Stimulated activated CD4-positive, alpha-beta T cell treated with anti-CD3 and anti-CD28 coated beads, Interleukin-15, amount 100 ng/mL, for 24 hours (primary cell): ENCODE results near the gene PACRG.
"Not testable (repeated sequence)": the region's sequence is repeated elsewhere in the genome, so short reads cannot be mapped to it uniquely, and the experiment has no call there.

Source experiments
- DNase-seq: peaks from one replicate; pipeline ENCODE4 v3.0.0-alpha.2; 2020

PACRG gene

DNA sequence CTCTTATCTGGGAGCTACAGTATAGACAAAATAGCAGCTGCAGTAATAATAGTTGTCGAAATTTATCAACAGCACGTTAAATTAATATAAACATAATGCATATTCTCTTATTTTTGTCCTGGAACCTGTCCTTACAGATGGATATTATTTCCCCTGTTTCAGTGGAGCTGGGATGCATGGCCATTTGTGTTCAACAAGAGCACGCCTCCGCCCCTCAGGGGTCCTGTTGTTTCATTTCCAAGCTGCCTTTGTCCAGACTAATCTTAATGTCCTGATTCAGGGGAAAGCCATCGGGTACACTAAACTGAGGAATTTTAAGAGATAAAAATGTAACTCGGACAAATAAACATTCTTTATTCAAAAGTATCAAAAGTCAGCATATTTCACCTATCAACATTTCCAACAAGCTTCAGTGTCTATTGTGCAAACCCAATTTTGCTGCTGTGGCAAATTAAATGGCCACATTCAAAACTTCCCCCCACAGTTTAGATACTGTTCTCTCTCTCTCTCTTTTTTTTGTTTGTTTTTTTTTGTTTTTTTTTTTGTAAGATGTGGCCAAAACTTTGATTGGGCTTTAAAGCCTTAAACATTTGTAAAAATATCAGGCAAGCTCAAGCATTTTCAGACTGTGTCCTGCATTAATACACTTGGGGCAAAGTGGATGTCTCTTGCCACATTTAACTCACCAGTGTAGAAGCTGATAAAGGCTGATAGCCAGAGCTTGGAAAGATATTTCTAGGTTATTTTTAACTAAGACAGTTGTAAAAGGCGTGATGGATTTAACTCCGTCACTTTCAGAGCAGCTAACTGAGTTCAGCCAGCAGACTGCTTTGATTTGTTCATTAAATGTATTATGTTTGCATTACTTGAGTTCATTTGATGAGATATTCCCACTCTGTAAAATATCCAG is 574.2 kb downstream of the PACRG start:
- no peak for DNase-seq

DNA sequence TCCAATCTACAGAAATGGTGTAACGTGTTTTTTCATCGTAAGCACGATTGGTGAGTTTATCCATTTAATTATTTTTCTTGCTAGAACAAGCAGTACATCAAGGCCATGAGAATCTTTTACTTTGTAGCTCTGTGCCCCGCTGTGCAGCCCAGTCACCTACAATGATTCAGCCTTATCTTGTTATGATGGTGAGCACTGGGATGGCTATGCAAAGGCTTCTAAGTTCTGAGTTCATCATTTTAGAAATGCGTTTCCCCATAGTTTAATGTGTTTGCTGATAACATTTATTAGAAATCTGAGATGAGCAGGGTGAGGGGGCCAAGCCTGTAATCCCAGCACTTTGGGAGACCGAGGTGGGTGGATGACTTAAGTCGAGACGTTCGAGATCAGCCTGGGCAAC is 575.0 kb downstream of the PACRG start:
- no peak for DNase-seq

DNA sequence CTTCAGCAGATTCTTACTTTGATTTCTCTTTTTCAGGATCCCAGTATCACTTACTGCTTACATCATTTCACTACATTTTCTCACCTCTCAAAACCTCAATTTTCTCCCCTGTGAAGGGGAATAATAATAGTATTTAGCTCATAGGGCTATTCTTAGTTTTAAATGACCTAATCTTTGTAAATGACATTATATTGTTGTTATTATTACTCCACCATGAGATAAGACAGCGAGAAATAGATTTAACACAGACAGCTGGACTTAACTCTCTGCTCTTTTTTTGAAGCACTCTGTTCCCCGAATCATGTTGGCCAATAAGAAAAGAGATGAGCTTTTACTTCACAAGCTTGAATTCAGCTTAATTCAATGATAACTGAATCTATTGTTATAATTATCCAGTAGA is 578.2 kb downstream of the PACRG start:
- DNase-seq = no peak

DNA sequence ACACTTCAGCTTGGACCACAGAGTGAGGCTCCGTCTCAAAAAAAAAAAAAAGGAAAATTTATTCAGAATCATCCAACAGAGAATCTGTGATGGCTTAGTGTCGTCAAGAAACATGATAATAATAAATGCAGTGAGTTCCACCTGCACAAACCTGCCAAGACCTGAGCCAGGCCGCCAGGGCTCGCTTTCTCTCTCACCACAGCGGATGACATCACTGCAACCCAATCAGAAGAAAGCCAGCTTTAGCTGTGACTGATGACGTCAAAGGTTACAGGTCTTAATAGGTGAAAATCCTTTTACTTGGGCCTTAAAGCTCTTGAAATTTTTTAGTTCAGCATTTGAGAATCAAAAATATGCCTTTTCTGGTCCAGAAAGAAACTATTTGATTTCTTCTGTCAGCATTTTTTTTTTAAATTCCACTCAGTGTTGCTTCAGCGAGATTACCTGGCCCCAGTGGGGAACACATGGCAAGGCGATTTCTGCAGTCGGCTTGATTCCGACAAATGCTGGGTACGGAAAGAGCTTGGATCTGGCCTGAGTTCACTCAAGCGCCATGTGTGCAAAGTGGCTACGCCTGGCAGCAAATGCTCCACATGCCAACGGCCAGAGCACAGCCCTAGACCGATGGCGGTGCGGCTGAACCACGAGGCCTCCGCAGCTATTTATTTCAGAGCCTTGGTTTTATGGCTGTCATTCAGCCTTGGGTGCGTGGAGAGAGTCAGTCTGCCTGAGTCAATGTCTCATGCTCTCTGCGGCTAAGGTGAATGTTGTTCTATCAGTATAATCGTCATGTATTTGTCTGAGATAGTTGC is 581.1 kb downstream of the PACRG start:
- no peak for DNase-seq

DNA sequence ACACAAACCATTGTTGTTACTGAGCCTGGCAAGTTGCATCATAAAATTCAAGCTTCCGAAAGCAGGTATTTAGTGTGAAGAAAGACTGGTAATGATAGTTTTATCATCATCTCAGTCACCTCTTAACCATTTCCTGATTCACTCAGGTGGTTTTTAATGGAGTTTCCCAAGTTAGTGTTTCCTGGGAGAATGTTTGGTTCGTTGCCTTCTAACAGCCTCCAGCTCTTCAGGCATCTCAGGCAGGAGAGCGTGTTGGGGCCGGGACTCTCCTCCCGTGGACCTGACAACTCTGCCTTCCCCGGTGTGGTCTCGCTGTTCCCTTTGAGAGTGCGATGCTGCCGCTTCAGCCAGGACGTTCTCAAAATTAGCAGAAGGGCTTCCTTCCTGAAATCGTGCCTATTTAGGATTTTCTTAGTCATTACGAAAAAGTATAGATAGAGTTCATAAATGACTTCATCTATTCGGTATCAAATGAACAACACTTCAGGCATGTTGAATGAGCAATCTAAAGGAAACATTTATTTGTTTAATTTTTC is 581.8 kb downstream of the PACRG start:
- no peak for DNase-seq

DNA sequence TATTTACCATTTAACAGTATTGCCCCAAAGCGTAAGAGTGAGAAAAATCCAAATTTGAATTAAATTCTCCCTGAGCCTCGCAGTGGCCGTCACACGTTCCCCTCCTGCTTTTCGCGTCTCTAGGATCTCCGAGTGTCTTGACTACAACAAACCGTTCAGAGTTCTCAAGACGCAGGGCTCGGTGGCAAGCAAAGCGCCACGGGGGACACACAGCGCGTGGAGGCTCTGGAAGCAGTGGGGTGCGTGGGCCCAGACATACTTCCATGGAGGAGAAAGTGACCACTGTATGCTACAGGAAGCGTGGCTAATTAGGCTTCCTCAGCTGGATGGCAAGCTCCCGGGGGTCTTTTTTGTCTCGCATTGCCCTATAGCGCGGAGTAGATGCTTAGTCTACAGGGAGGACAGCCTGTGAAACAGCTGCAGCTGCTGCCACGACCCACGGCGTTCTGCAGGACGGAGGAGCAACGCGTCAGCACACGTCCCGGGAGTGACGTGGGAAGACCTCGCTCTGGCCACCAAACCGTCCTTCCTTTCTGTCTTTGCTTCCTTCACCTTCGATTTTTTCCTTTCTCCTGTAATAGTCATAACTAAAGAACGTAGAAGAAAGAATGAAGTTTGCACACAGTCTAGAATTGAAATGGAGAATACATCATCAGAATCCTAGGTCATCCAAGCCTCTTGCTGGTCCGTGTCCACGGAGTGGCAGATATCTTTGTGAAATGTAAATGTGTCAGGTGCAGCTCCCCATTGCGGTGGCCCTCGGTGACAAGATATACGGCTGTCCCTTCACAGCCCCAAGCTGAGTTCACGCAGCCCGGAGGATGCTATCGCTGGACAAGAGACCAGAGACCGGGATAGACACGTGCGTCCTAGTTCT is 582.6 kb downstream of the PACRG start:
- DNase-seq = no peak

DNA sequence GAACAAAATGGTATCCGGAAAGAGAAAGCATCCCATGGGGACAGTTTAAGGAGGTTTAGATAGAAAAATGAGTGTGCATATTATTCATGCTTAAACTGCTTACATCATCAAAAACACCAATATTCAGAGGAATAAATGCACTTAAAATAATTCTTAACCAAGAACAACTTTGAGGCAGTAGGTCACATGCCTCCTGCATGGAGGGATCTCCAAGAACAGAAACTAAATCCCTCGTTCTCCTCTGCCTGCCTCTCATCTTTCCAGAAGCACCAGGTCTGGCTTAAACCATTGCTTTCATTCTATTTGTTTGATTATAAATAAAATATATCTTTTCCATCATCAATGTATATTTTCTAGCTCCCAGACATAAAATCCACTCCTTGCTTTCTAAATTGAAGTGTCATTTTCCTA is 583.2 kb downstream of the PACRG start:
- DNase-seq = no peak

DNA sequence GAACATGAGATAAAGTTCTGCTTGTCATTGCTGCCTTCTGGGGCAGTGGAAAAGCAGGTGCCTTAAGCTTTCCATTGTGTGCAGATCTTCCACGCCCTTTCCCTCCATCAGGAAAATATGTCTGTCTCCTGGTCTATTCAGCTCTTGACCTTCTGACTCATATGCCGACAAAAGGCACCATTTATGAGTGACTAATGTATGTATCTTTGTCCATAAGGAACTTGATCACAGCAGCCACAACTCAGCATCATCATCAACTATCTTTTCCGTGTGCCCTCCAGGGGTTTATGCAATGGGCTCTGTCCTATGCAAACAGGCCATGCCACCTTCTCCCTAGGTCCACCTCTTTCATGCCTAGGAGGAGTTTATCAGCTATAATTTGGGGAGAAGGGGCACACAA is 584.1 kb downstream of the PACRG start:
- no peak for DNase-seq

DNA sequence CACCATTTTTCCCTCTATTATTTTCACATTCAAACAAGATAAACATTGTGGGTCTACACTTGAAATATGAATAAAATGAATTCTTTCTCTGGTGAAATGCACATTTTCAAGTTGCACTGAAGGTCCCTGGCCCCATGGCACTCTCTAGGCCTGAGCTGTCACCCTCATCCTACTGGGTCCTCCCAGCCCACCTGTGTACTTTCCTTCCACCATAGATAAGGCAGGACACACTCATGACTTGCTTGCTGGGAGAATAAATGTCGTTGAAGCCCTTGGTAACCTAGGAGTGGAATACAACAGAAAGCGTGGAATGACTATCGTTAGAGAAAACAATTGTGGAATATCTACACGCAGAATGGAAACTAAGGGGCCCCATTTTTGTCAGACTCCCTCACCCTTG is 585.8 kb downstream of the PACRG start:
- no peak for DNase-seq

DNA sequence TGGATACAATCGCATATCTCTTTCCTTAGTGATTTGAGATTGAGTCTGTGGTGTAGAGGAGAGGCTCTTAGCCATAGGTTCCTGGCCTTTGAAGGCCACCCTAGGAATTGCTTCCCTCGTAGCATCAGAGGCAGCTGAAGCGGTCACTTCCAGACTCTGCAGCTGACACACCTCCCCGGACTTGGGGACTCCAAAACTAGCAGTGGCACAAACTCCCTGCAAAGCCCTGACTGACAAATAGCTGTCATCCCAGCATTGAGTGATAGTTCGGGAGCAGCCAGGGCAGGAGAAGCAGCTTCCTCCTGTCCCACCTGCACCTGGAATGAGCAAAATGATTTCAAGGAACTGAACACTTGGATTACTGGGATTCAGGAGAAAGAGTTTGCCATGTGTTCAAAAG is 586.2 kb downstream of the PACRG start:
- no peak for DNase-seq

DNA sequence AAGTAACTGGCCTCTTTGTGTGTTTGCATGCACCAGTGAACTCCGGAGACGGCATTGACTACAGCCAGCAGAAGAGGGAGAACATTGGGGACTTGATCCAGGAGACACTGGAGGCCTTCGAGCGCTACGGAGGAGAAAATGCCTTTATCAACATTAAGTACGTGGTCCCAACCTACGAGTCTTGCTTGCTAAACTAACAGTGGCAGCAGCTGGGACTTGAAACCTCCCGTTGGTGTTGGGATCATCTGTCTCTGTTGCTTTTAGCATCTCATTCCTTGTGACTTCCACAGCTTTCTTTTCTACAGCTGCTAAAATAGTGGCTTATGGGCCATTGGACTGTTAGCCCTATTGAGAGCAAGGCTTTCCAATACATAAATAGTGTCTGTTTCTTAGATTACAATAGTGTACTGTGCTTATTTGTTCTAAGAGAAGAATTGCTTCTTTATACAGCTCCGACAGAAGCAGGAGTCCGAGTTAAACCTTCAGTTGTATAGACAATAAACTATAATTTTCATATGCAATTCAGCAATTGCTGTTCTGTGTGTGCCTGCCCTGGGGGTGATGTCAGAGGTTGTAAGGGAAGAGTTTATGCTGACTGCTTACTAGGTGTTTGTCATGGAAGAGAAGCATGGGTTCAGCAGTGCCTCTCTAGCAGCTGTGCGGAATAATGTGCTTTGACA is 587.2 kb downstream of the PACRG start:
- DNase-seq = no peak

DNA sequence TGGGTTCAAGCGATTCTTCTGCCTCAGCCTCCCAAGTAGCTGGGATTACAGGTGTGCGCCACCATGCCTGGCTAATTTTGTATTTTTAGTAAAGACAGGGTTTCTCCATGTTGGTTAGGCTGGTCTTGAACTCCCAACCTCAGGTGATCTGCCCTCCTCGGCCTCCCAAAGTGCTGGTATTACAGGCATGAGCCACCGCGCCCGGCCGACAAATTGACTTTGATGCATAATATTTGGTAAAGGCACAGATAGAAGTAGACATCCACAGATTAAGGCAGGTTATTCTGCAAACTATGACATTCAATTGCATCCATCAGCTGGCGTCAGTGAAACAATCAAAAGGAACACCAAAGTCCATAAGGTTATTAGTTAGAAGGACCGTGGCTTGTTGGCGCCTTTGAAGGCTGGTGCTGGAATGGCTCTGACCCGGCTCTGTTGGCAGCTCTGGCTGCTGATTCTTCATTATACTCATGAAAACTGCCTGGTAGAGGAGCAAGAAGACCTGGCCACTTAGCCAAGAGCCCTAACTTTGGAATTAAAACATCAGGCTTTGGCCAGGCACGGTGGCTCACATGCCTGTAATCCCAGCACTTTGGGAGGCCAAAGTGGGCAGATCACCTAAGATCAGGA is 589.2 kb downstream of the PACRG start:
- not testable (repeated sequence) for DNase-seq

DNA sequence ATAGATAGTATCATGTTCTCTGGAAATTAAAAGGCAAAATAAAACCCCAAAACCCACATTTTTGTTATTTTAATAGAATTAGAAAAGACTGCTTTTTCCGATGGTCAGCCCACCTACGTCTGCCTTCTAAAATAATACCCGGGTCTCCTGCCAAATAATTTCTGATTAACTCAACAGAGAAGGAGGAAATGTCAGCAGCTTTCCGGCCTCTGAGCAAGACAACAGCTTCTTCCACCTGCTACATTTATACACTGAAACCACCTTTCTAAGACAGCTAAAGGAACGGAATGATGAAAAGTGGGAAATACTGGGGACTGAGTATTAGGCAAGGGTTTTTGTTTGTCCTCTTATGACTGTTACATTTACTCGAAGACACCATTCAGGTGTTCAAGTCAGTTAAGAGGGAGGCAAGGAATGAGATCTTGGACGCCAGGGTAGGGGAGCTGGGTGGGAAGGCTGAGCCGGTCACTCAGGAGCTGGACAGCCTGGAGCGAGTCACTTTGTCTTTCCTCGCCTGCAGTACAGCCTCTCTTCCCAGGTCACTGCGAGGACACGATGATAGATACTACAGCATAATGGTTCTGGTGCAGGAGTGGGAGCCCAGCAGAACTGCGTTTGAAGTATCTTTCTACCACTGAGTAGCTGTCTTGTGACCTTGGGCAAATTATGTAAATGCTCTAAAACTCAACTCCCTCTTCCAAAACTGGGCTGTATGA is 590.5 kb downstream of the PACRG start:
- no peak for DNase-seq

DNA sequence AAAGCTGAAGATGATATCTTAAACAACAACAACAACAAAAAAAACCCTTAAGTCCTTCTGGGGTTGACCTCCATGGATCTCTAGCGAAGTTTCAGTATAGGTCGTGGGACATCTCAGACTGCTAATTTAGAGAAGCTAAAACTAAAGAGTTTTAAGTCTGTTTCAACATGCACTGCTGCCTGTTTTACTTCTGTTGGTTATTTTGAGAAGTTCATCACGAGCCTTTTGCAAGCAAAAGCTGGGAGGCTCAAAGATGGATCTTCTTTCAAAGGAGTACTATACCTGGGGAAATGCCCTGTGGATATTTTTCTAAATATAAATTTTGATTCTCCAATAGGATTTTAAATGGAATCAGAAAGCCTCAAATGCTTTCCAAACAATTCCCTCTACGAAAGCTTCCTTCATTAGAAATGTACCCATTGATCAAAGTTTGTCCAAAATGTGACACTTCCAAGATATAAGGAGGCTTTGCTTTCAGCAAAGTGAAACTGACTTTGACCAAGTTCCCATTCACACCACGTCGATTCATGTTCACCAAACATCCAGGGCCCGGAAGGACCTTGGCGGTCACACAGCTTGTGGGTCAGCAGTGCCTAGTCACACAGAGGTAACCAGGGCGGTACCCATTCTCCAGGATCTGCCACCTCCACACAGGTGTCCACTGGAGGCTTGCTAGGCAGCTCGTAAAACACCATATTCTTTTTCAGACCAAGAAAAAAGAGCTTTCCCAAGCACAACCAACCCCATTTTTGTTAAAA is 592.0 kb downstream of the PACRG start:
- DNase-seq = no peak

DNA sequence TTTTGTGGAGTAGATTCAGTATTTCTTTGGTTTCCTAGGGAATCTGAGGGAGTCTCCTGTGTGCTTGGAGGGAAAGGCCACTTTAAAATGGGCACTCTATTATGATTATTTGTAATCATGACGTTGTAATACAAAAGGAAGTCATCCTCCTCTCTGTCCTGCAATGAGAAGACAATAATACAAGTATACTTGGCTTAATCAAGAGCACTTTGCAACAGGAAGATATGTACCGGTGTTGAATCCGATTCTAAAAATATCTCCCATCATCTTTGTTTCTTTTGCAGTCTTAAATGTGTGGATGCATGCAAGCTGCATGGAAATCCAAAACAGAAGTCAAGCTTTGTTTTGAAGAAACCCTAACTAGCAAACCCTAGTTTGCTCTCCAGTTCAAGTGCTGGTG is 592.6 kb downstream of the PACRG start:
- no peak for DNase-seq

DNA sequence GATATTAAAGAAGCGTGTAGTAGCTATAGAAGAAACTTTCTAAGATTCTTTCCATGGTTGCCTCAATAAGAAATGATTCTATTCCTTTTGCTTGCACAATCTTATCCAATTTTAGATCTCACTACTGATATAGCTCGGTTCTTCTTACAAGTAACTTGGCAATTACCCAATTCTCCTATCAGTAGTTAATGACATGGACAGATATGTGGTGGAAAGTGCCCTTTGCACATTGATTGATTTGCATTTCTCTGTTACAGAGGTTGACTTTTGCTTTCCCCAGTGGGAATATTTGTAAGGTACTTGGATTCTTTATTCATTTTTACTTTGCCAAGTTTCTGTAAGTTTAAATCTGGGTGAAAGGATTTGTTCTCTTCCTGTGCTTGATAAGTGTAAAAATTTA is 593.0 kb downstream of the PACRG start:
- DNase-seq = no peak

DNA sequence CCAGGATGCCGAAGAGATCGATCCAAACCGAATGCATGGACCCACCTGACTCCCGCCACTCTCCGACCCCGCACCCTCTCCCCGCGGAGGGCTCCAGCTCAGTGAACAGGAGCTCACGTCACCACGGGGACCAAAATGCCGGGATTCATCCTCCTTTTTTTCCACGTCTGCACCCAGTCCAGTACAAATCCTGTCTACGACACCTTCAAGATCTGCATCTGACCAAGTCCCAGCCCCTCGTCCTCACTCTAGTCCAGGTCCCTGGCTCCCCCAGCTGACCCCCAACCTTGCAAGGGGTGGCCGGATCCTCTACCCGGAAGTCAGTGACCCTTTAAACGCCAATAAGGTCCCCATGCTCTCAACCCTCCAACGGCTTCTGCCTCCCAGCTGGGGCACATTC is 593.9 kb downstream of the PACRG start:
- no peak for DNase-seq

DNA sequence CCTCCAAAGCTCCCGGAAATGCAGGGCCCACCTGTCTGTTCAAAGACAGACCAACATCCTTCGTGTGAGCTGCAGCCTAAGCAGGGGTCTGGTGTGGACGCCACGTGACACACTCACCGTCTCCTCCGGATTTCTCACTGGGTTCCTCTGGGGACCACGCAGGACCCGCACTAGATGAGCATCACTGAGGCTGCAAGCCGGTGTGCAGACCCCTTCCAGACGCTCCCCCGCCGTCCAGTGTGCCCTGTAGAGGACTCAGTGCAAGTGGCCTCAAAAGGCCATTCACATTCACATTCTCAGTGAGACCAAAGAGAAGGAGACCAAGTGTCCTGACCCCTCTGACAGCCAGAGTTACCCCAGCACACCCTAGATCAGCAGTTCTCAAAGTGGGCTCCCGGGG is 595.5 kb downstream of the PACRG start:
- no peak for DNase-seq

DNA sequence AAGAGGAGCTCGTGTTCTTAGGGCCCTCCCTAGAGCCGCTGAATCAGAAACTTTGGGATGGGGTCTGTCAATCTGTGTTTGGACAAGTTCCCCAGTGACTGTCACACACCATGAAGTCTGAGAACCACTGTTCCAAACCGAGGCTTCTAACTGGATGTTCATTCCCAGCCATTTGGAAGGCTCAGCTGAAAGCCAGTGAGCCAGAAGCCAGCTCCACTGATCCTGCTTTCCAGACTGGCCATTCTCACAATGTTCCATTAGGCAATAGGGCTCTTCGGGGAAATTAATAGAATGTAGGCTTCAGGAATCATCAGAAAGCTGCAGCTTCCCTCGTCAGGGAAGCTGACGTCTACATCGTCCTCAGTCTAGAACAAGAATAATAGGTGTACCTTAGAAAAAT is 595.9 kb downstream of the PACRG start:
- no peak for DNase-seq

DNA sequence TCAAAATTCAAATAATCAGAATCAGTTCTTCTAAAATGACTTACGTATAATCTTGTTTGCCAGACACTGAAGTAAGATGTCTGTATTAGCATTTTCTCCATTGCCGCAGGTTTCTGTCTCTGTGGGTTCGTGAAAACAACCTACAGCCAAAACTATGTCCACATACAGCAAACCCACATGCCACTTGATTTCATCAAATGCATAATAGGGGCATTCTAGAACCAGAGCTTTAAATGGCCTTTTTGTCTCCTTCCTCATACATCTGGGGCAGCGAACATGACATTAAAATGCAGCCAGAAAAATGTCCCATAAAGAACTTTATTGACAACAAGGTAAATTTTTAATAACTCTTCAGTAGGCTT is 596.5 kb downstream of the PACRG start:
- no peak for DNase-seq
